ENCODE results near the gene RPS15A. TPM values are rescaled to one million over a fixed set of nuclear protein-coding genes. Genes with fewer than 3 reads are reported as not detected.

RPS15A gene
- total and polyA plus RNA-seq, 2 of the 8 experiments (the other 6 are each of a cell fraction or from before 2014, with no cell fraction given), result 1,784 to 5,666 TPM

DNA sequence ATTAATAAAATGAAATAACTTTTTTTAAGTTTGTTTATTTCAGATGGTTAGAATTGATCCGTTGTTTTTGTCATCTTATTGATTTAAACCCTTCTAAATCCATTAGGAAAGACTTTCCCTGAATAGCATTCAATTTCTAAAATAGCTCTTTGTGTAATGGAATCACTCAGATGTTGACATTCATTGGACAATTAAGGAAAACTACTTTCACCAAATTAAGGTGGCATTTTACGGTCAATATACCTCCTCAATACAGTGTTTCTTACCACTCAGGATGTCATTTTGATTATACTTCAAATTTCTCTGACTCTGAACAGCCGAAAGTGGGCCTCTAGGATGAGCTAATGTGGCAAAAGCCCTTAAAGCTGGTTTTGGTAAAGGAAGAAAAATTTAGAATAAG, 9.4 kb upstream of the RPS15A start:
- DNase-seq (ENCODE audit: low read depth in 1 of 2, low spot score in 2 of 2) (no peak), FAIRE-seq (no peak)
- Histone ChIP-seq H4K20me1 (replicated peaks in 1 of 2; ENCODE audit: control insufficient read depth in 1 of 2, insufficient read depth in 2 of 2, low read length in 2 of 2) (peaks cover 3 to 4% of the 10 kb centered on the region in 2 experiments), H2BK5ac (ENCODE audit: low read depth, low read length) (no peak overlapping the region), H3K14ac (ENCODE audit: insufficient read length) (no peak overlapping the region), H2AK5ac (ENCODE audit: low read depth, low read length) (no peak overlapping the region), H3K79me2 (ENCODE audit: control insufficient read depth in 1 of 2, insufficient read depth in 2 of 2, low read length in 2 of 2) (peaks cover 16 to 48% of the 10 kb centered on the region in 2 experiments), H4K8ac (ENCODE audit: extremely low read depth, insufficient read depth, low read length) (no peak overlapping the region), H3K4ac (replicated peaks; ENCODE audit: insufficient read length, low read depth, low read length) (no peak overlapping the region), H4K5ac (ENCODE audit: insufficient read length, low read depth, low read length) (no peak overlapping the region), H3K18ac (ENCODE audit: extremely low read depth, low read length) (no peak overlapping the region), H3K36me3 (ENCODE audit: control insufficient read depth in 2 of 4, insufficient read depth in 4 of 4, low read length in 3 of 4) (peaks cover 4 to 41% (median 12%) of the 10 kb centered on the region in 4 experiments; a peak in 7 of 8 replicates), H3K23ac (ENCODE audit: insufficient read length) (no peak overlapping the region), H3K27me3 (replicated peaks in 1 of 4; ENCODE audit: control insufficient read depth in 3 of 4, extremely low read depth in 1 of 4, insufficient read depth in 3 of 4, low read length in 3 of 4) (no peaks in the 10 kb centered on the region), H3K56ac (replicated peaks; ENCODE audit: insufficient read length, low read depth, low read length) (no peak overlapping the region), H3K23me2 (ENCODE audit: low read depth, low read length) (peaks cover 3% of the 10 kb centered on the region; the same call in 1 of the 2 replicates), H2BK15ac (ENCODE audit: low read length) (no peak overlapping the region), H3K4me3 (ENCODE audit: extremely low read depth in 1 of 4, insufficient read depth in 2 of 4, low read depth in 3 of 4, low read length in 4 of 4) (peak overlapping the region; percentile 11 to 93 (median 76); a peak in 5 of 8 replicates), H3K9ac (replicated peaks in 1 of 4; ENCODE audit: extremely low read depth in 1 of 4, low read depth in 3 of 4, low read length in 3 of 4) (peak overlapping the region in 1 of 4 experiments; percentile 39; a peak in 1 of 7 replicates), H3K27ac (ENCODE audit: low read depth, low read length) (no peak overlapping the region), H2AFZ (ENCODE audit: low read length) (no peak overlapping the region), H4K91ac (replicated peaks; ENCODE audit: insufficient read length, low read length) (no peak overlapping the region), H2BK120ac (replicated peaks; ENCODE audit: low read depth, low read length) (no peak overlapping the region), H2BK12ac (ENCODE audit: low read depth, low read length) (no peak overlapping the region), H2BK20ac (ENCODE audit: low read length) (no peak overlapping the region), H3K4me1 (replicated peaks in 1 of 4; ENCODE audit: control insufficient read depth in 3 of 4, insufficient read depth in 4 of 4, low read length in 3 of 4) (peaks cover 0 to 5% (median 3%) of the 10 kb centered on the region in 4 experiments; a peak in 4 of 7 replicates), H3K9me3 (ENCODE audit: insufficient read depth in 2 of 2, low read depth in 1 of 2, low read length in 1 of 2) (no peaks in the 10 kb centered on the region; a peak in 1 of 4 replicates), H3K4me2 (ENCODE audit: insufficient read depth in 1 of 2, low read depth in 2 of 2, low read length in 2 of 2) (peak overlapping the region; percentile 72 to 92), H3K79me1 (ENCODE audit: low read depth, low read length) (no peaks in the 10 kb centered on the region; the same call in 1 of the 2 replicates)
- WGBS, 2 experiments (ENCODE audit: extremely low coverage in 1 of 2, insufficient coverage in 1 of 2, insufficient read length in 1 of 2, insufficient replicate concordance in 2 of 2, low coverage in 1 of 2, low lambda C conversion rate in 2 of 2, missing lambda C conversion rate in 1 of 2), result 84% methylated on average over 3 of the region's 3 CpGs; no CpG with 5 or more reads in 1 of the 2 experiments
- POLR2A ChIA-PET (ENCODE audit: partially characterized antibody), result interaction anchor here (1.1 to 14.8 kb wide), 4 partner anchors 9 to 54 kb away, joined by 3 to 503 read pairs (median 6); partner anchors contain the start of gene RPS15A
- CTCF ChIA-PET (ENCODE audit: partially characterized antibody), result no interaction called here
- no peak for TF ChIP-seq TCF12 (IDR thresholded peaks at IDR 0.05; ENCODE audit: low read depth, low read length)
- TF ChIP-seq CREB1 (IDR thresholded peaks at IDR 0.05), result no peak
- no peak for TF ChIP-seq TAF1 (IDR thresholded peaks at IDR 0.05; ENCODE audit: low read depth, low read length)
- no peak for TF ChIP-seq CHD2 (IDR thresholded peaks at IDR 0.05; ENCODE audit: low read length)
- no peak for TF ChIP-seq CBX8 (IDR thresholded peaks at IDR 0.05; ENCODE audit: borderline replicate concordance, low read depth, low read length)
- no peak for TF ChIP-seq RAD21 (IDR thresholded peaks at IDR 0.05 in 1 of 2, conservative IDR thresholded peaks at IDR 0.05 in 1 of 2; ENCODE audit: low read depth in 2 of 2, low read length in 2 of 2)
- no peak for TF ChIP-seq SUZ12 (IDR thresholded peaks at IDR 0.05; ENCODE audit: low read length)
- no peak for TF ChIP-seq YY1 (IDR thresholded peaks at IDR 0.05; ENCODE audit: low read depth, low read length)
- TF ChIP-seq, protein P1, sequence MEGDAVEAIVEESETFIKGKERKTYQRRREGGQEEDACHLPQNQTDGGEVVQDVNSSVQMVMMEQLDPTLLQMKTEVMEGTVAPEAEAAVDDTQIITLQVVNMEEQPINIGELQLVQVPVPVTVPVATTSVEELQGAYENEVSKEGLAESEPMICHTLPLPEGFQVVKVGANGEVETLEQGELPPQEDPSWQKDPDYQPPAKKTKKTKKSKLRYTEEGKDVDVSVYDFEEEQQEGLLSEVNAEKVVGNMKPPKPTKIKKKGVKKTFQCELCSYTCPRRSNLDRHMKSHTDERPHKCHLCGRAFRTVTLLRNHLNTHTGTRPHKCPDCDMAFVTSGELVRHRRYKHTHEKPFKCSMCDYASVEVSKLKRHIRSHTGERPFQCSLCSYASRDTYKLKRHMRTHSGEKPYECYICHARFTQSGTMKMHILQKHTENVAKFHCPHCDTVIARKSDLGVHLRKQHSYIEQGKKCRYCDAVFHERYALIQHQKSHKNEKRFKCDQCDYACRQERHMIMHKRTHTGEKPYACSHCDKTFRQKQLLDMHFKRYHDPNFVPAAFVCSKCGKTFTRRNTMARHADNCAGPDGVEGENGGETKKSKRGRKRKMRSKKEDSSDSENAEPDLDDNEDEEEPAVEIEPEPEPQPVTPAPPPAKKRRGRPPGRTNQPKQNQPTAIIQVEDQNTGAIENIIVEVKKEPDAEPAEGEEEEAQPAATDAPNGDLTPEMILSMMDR (IDR thresholded peaks at IDR 0.05; ENCODE audit: control extremely low read depth in 1 of 3, insufficient read depth in 1 of 3, low read depth in 1 of 3, low read length in 3 of 3), result no peak
- no peak for TF ChIP-seq CTBP2 (IDR thresholded peaks at IDR 0.05; ENCODE audit: borderline replicate concordance, insufficient read depth, insufficient read length, low read length)
